ENCODE data around the gene POGLUT3. TPM values are rescaled to one million over a fixed set of nuclear protein-coding genes. Genes with fewer than 3 reads are reported as not detected.

The POGLUT3 gene
- total RNA-seq = 40.9 and 43.6 TPM in 2 replicates

GRCh38 chr11:108498046-108498815, at the start of gene POGLUT3:
Gene POGLUT3 (minus strand): TSS chr11:108498384. CDS start chr11:108498366, 18 bp downstream.

GRCh38 chr11:108467091-108467823, 30.9 kb downstream of the POGLUT3 start, which contains the start of gene C11orf65:
Gene C11orf65 (minus strand): TSS chr11:108467529. CDS start chr11:108461559, 5,970 bp downstream.

Other genes with a start within 250 kb of the POGLUT3 start
- gene C11orf65, start 30.9 kb downstream of the POGLUT3 start, total RNA-seq = 0.52 and 1.0 TPM in 2 replicates
- 0.48 and 1.7 TPM in 2 replicates for gene EXPH5, start 95.4 kb upstream of the POGLUT3 start, total RNA-seq
- 14.9 and 30.4 TPM in 2 replicates for gene DDX10, start 166.7 kb upstream of the POGLUT3 start, total RNA-seq

Measured in epithelial cell of alveolus of lung (primary cell).